COLO829 (cell line): ENCODE data around the gene NPTX2.

Experiments used
- DNase-seq: peaks from one replicate; pipeline ENCODE4 v3.0.0; 2012; ENCODE audit warnings: low spot score

Gene NPTX2

DNA sequence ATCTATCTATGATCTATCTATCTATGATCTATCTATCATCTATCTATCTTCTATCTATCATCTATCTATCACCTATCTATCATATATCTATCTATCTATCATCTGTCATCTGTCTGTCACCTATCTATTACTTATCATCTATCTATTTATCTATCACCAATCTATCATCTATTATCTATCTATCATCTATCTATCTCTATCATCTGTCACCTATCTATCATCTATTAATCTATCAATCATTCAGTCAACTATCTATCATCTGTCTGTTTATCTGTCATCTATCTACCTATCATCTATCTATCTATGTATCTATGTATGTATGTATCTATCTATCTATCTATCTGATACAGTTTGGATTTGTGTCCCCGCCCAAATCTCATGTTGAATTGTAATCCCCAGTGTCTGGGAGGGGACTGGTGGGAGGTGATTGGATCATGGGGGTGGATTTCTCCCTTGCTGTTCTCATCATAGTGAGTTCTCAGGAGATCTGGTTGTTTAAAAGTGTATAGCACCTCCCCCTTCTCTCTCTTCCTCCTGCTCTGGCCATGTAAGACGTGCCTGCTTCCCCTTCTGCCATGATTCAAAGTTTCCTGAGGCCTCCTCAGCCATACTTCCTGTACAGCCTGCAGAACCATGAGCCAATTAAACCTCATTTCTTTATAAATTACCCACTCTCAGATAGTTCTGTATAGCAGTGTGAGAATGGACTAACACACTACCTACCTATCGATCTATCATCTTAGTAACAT is 37.6 kb downstream of the NPTX2 start:
- DNase-seq, result no peak

DNA sequence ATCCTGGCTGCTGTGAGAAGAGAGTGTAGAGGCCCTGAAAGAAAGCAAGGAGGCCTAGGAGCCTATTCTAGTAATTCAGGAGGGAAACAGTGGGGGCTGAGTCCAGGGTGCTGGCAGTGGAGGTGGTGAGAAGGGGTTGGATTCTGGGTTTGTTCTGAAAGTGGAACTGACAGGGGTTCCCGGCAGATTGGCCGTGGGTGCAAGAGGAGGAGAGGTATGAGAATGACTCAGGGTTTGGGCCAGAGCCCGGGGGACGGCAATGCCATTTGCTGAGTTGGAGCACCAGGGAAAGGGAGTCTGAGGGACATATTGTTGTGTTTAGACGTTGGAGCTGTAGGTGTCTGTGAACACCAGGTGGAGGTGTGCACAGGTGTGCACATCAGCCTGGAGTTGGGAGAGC is 38.5 kb downstream of the NPTX2 start:
- DNase-seq, result no peak

DNA sequence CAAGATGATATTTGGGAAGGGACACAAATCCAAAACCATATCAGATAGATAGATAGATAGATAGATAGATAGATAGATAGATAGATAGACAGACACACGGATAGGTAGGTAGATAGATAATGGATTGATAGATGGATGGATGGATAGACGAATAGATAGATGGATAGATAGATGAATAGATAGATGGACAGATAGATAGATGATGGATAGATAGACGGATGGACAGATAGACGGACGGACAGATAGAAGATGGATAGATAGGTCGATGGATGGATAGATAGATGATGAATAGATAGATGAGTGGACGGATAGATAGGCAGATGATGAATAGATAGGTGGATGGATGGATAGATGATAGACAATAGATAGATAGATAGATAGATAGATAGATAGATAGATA is 39.8 kb downstream of the NPTX2 start:
- DNase-seq, result no peak

DNA sequence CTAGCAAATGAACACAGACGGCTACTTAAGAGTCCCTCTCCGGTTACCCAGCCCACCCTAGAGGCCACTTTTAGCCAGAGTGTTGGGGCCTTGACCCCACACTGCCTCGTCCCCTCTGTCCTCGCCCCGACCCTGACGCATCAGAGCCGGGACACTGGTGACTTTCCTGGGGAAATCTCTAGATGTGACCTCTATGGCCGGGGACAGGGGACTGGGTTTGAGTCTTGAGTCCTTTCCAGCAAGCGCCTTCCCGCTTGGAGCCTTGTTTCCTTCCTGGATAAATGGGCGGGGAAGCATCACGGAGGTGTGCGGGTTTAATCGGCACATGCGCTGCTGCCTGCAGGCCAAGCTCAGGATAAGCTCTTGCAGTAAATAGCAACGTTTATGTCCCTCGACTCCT is 40.7 kb downstream of the NPTX2 start:
- DNase-seq, result no peak

DNA sequence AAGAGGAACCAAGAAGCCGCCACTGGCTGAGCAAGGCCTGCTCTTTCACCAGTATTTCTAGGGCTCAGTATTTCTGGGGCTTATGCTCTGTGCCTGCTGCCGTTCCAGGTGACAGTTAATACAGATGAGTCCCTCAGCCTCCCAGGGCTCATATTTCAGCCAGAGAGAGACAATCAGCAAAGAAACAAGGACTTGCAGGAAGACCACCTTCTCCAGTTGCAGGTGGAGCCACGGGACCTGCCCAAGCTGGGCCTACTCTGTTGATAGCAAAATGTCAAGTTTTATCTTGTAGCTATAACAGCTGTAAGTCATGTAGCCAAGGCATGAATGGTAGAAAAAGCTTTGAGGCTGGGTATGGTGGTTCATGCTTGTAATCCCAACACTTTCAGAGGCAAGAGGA is 42.7 kb downstream of the NPTX2 start:
- DNase-seq, result no peak

DNA sequence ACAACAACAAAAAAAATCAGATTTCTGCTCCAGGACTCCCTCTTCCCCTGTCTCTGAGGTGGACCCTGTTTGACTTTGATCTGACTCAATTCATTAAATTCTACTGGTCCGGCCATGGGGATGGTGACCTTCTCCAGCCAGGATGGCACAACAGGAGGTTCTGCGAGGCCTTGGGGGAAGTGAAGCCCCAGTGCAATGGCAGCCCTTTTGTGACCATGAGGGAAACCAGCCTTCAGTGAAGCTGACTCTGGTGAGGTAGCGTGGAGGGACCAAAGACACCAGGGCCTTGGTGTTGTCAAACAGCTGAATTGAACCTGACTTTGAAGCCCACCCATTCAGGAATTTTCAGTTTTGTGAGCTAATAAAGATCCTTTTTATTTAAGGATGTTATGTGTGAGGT is 44.5 kb downstream of the NPTX2 start:
- DNase-seq, result no peak

DNA sequence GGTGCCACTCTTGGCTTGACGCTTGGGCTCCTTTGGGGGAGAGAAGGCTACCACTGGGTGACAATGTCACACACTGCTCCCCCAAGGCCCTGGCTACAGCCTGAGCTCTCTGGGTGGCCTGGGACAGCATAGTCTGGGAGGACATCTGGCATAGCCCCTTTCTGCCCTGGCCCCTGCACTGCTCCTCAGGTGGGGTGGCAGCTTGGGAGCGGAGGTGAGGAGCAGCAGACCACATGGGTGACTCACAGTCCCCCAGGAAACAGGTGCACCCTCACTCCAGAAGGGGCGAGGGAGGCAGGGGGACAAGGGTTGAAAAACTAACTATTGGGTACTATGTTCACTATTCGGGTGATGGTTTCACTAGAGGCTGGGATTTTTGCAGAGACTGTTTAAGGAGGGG is 45.2 kb downstream of the NPTX2 start:
- no peak for DNase-seq

DNA sequence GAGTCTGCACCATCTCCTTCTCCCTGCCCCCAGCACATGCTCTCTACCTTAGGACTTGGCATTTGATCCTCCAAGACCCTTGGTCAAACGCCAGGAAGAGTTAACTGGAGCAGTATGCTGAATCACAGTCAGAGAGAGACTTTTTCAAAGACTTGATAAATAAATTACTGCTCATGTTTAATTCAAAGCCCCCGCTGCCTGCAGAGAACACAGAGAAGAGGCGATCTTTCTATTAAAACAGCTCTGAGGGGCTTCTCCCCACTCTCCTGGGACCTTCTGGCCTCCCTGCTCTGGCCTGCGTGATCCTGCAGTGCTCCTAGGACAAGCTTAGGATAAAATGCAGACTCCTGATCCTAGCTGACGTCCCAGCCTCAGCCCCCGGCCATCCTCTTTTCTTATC is 47.8 kb downstream of the NPTX2 start:
- no peak for DNase-seq

DNA sequence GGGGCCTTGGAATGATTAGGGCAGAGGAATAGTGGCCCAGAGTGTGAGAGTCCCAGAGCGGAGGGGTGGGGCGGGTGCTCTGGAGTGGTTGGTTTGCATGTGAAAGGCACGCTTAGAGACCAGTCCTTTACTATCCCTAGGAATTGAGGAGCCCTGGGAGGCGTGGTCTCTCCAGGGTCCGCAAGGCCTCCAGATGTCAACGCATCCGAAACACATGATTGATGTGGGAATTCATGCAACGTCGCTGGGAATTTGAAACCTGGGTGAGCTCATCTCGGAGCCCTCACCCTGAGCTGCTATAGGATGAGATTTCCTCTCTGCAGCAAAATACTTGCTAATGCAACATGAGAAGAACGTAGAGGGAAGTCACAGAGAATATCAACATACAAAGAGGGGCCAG is 51.2 kb downstream of the NPTX2 start:
- DNase-seq, result no peak

DNA sequence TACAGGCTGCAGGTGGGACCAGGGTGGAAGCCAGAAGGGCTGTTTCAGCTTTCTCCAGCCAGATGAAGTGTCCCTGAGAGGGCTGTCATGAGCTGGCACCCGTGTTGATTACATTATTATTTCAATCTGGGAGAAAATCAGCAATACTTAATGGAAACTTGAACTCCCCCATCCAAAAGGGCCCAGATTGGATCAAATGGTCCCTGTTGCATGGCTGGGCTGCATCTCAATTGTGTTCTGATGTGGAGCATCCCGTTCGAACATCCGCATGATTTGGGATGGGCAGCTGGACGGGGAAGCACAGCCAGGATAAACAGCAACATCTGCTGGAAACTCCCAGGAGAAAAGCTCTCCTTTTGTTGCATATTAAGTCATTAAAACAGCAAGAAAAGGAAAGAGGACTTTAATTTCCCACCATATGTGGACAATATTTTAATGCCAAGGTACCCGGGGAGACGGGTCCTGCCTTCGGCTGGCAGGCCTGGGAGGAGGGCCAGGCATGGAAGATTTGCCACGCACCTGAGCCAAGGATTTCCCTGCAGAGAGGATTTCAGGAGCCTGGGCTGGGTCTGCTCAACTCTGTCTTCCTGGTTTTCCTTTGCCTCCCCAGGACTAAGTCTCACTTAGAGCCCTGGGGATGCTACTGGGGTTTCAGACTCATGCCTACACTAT is 52.4 kb downstream of the NPTX2 start:
- DNase-seq, result no peak

DNA sequence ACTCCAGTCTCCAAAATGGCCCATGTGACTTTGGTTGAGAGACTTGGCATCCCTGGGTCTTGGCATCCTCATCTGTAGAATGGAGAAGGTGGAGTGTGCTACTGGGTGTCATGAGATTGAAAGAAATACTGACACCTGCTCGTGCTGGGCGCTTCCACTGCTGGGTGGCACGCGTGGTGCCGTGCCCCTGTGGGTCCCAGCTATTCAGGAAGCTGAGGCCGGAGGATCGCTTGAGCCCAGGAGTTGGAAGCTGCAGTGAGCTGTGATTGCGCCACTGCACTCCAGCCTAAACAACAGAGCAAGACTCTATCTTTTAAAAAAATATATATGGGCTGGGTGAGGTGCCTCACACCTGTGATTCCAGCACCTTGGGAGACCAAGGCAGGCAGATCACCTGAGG is 53.1 kb downstream of the NPTX2 start:
- no peak for DNase-seq

DNA sequence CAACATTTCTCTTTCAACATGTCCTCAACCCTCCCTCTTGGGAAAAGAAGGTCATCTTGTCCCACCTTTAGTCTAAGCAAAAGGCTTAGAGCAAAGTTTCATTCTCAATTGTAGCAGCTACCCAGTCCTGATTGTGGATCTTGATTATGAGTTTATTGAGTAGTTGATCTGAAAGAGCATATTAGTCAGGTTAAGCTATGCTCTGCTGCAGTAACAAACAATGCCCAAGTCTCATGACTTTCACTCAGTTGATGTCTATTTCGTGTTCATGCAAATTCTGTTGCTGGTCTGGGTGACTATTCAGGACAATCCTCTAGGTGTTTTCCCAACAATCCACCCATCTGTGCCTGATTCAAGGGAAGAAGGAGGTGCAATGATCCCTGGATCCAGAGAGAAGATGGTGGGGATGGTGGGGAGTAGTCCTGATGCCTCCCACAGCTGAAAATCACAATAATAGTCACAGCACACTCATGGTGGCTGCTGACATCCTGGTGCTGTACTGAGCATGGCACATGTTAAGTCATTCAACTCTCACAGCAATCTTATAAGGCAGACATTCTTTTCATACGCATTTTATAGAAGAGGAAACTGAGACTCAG is 54.7 kb downstream of the NPTX2 start:
- DNase-seq, result no peak

DNA sequence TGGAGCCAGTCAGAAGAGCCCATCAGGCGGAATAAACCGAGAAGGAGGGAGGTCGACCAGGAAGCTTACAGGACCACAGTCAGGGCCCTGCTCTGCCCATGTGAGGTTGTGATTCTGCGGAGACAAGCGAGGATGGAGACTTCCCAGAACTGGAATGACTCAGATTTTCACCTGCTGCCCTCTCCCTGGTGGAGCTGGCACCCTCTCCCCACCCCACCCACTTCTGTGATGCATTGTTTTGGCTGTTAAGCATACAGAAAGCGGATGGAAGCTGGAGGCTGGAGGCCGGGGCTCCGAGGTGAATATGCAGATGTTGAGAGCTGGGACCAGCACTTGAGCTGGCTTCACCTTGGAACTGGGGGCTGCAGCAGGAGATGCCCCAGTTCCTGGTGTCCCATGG is 57.4 kb downstream of the NPTX2 start:
- DNase-seq, result no peak

DNA sequence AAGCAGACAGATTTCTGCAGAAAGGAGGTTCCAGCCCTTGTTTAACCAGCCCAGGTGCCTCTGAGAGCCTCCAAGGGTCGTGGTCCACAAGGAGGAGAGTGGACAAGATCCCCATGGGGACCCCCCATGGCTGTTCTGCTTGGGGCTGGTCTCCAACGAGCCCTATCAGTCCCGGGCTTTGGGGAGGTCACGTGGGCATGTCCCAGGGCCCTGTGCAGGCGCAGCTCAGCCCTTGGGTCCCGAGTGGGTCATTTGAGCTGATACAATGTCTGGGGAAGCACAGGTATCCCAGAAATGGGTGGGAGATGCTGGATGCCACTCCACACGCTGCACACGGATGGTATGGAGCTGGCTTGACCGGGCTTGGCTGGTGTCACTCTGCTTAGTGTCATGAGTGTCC is 57.8 kb downstream of the NPTX2 start:
- no peak for DNase-seq

DNA sequence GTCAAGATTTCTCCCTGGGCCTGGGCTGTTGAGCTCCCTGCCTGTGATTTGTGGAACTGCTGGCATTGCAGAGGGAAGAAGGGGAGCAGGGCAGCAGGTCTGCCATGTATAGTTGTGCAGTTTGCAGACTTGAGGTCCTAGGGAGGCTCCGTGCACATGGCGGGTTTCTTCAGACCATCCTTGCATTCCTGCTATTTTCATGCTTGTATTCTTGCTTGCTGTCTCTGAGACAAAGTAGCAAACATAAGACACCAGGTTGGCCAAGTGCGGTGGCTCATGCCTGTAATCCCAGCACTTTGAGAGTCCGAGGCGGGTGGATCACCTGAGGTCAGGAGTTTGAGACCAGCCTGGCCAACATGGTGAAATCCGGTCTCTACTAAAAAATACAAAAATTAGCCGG is 61.1 kb downstream of the NPTX2 start:
- no peak for DNase-seq
